Nephron progenitor cell (in vitro differentiated cells): ENCODE measurements around the gene GPC5.

Source experiments
- DNase-seq: peaks from one replicate; pipeline ENCODE4 v3.0.0; 2021
- H3K27ac Mint-ChIP-seq: 2 replicates; pipeline ENCODE4 v1.8.0; 2021; ENCODE audit warnings: mild to moderate bottlenecking, moderate library complexity, mixed read lengths
- H3K27me3 Mint-ChIP-seq: 2 replicates; pipeline ENCODE4 v1.8.0; 2021; ENCODE audit warnings: mild to moderate bottlenecking, low read depth, mixed read lengths; ENCODE audit not compliant: poor library complexity
- H3K36me3 Mint-ChIP-seq: 2 replicates; pipeline ENCODE4 v1.8.0; 2021; ENCODE audit warnings: low read depth, mixed read lengths
- H3K4me1 Mint-ChIP-seq: 2 replicates; pipeline ENCODE4 v1.8.0; 2021; ENCODE audit warnings: mixed read lengths
- H3K4me3 Mint-ChIP-seq: 2 replicates; pipeline ENCODE4 v1.8.0; 2021; ENCODE audit warnings: mild to moderate bottlenecking, moderate library complexity, mixed read lengths
- H3K9me3 Mint-ChIP-seq: 2 replicates; pipeline ENCODE4 v1.8.0; 2021; ENCODE audit warnings: mild to moderate bottlenecking, moderate library complexity, mixed read lengths
- CTCF ChIP-seq: fragments of 200-600 bp; sonication (generic); IDR thresholded peaks from 2 replicates; pipeline ENCODE4 v1.5.0; 2021; ENCODE audit warnings: antibody characterized with exemption

The GPC5 gene

GRCh38 chr13:91579320-91579719 lies 180.9 kb downstream of the GPC5 start:
- no peak for TF ChIP-seq CTCF
- no peak overlapping the region for H3K4me3 Mint-ChIP-seq
- H3K27ac Mint-ChIP-seq = no peak overlapping the region

GRCh38 chr13:91580749-91581148 lies 182.3 kb downstream of the GPC5 start:
- Mint-ChIP-seq H3K27ac (no peak overlapping the region), H3K4me3 (no peak overlapping the region), H3K9me3 (no peaks in the 10 kb centered on the region), H3K36me3 (no peaks in the 10 kb centered on the region), H3K27me3 (no peaks in the 10 kb centered on the region), H3K4me1 (no peaks in the 10 kb centered on the region)
- no peak for TF ChIP-seq CTCF
- no peak for DNase-seq

More at GRCh38 chr13:91579320-91579719, 180.9 kb downstream of the GPC5 start:
- Mint-ChIP-seq H3K9me3 (no peaks in the 10 kb centered on the region), H3K36me3 (no peaks in the 10 kb centered on the region), H3K27me3 (no peaks in the 10 kb centered on the region), H3K4me1 (no peaks in the 10 kb centered on the region)
- DNase-seq = no peak

DNA sequence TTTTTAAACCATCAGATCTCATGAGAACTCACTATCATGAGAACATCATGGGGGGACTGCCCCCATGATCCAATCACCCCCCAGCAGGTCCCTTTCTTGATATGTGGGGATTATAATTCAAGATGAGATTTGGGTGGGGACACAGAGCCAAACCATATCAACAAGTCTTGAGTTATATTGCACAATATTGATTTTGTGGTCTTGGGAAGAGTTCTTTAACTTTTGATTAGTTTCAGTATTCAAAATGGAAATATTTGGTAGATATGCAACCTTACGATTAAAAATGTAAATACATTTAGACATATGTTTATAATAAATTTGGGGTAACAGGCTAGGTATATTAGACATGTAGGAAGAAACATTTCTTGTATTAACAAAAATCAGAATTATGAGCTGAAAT lies 188.2 kb downstream of the GPC5 start:
- Mint-ChIP-seq H3K4me1 (no peaks in the 10 kb centered on the region), H3K27ac (no peak overlapping the region), H3K27me3 (peaks cover 4% of the 10 kb centered on the region), H3K4me3 (no peak overlapping the region), H3K36me3 (no peaks in the 10 kb centered on the region), H3K9me3 (no peaks in the 10 kb centered on the region)
- TF ChIP-seq CTCF = no peak
- no peak for DNase-seq

DNA sequence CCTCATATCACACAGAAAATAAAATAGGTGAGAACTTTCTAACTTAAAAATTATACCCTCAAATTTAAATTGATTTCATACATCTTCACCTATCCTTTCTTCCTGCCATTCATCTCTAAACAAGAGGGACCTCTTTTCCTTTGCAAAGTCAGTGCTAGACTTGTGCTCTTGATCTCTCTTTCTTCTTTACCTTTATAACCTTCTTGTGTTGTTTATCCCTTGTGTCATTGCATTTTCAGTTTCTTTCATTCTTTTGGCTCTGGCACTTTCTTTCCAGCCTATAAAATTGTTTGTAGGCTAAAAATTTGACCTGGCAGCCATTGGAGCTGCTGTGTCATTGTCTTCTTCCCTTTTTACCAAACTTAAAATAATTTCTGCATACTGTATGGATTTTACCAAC lies 190.1 kb downstream of the GPC5 start:
- H3K9me3 Mint-ChIP-seq = no peaks in the 10 kb centered on the region
- peaks cover 4% of the 10 kb centered on the region for H3K27me3 Mint-ChIP-seq
- TF ChIP-seq CTCF = no peak
- H3K36me3 Mint-ChIP-seq = no peaks in the 10 kb centered on the region
- DNase-seq = no peak
- H3K27ac Mint-ChIP-seq = no peak overlapping the region
- H3K4me3 Mint-ChIP-seq = no peak overlapping the region
- no peaks in the 10 kb centered on the region for H3K4me1 Mint-ChIP-seq

DNA sequence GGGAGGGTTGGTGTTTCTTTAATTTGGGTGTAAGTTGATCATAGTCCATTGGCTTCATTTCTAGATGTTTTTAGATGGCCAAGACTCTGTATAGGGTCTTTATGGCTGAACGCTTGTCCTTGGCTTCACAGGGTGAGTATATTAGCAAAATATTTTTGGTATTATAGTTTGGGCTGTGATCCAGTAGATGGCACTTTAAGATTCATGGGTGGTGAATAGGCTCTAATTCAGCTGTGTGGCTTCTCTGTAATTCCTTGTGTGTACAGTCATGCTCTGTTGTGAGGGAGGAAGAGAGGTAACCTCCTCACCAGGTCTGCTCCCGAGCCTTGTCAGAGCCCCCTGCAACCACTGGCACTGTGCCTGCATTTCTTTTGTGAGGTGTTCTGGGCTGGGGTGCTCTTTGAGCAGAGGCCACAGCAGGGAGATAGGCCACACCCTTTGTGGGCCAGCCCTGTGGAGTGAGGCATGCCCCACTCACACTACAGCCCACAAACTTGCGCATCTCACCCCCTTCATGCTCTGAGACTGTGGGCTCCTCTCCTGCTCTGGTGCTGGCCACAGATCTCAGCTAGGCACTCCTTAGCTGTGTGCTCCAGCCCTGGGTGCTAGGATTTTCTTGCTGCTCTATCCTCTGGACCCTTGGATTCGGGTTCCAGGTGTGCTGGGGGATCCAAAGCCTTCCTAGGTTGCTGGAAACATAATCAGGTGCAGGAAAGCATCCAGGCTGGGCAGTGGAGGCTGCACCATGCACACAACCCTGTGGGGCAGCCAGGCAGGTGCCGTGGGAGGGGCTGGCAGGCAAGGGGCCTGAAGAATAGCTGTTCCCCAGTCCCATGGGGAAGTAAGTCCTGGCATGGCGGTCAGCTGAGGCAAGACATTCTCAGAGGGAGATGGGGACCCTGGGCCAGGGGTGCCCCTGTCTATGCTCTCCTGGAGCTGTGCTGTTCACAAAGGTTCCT lies 193.9 kb downstream of the GPC5 start:
- no peak for DNase-seq
- H3K4me3 Mint-ChIP-seq = no peak overlapping the region
- no peak overlapping the region for H3K27ac Mint-ChIP-seq
- H3K27me3 Mint-ChIP-seq = peaks cover 4% of the 10 kb centered on the region
- peaks cover 17% of the 10 kb centered on the region for H3K4me1 Mint-ChIP-seq
- H3K36me3 Mint-ChIP-seq = no peaks in the 10 kb centered on the region
- no peak for TF ChIP-seq CTCF
- no peaks in the 10 kb centered on the region for H3K9me3 Mint-ChIP-seq

DNA sequence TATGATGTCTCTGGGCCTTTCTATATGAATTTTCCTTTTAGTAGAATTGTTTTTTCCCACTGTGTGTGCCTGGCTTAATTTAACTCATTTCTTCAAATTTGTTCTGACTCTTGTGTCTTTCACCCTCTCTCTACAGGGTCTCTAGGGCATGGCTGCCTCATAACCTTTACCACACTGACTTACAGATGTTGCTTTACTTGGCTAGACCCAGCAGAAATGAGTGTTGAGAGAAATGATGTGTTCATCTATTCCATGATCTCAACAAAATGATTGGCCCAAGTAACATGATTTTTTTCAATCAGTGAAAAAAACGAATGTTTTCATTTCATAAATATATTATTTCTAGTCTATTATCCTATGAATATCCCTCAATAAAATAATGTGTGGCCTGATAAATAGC lies 195.0 kb downstream of the GPC5 start:
- no peak overlapping the region for H3K4me3 Mint-ChIP-seq
- H3K27me3 Mint-ChIP-seq = peaks cover 4% of the 10 kb centered on the region
- DNase-seq = no peak
- no peaks in the 10 kb centered on the region for H3K9me3 Mint-ChIP-seq
- no peak for TF ChIP-seq CTCF
- peaks cover 23% of the 10 kb centered on the region for H3K4me1 Mint-ChIP-seq
- H3K27ac Mint-ChIP-seq = no peak overlapping the region
- H3K36me3 Mint-ChIP-seq = no peaks in the 10 kb centered on the region
